Measurements from ENCODE around the gene ANKMY1. TPM values are rescaled to one million over a fixed set of nuclear protein-coding genes. Genes with fewer than 3 reads are reported as not detected.

Gene ANKMY1
- total RNA-seq, 1 donor from 2014 or later = 7.2 TPM

- Mint-ChIP-seq H3K4me1 (ENCODE audit: low read depth, unreplicated experiment) (no peaks in the 10 kb centered on the region), H3K36me3 (ENCODE audit: low read depth, unreplicated experiment) (peaks cover 12% of the 10 kb centered on the region), H3K27me3 (ENCODE audit: low read depth, unreplicated experiment) (no peaks in the 10 kb centered on the region), H3K4me3 (ENCODE audit: unreplicated experiment) (no peak overlapping the region), H3K27ac (ENCODE audit: unreplicated experiment) (no peak overlapping the region), H3K9me3 (ENCODE audit: unreplicated experiment) (no peaks in the 10 kb centered on the region)
- Histone ChIP-seq H3K9ac (ENCODE audit: low read length) (no peak overlapping the region), H3K27ac (ENCODE audit: low read depth, low read length) (no peak overlapping the region), H3K4me1 (ENCODE audit: insufficient read depth, low read length) (no peaks in the 10 kb centered on the region), H3K27me3 (ENCODE audit: insufficient read depth, low read length) (no peaks in the 10 kb centered on the region), H3K9me3 (ENCODE audit: insufficient read depth, low read depth, low read length) (no peaks in the 10 kb centered on the region), H3K36me3 (ENCODE audit: insufficient read depth, low read length) (no peaks in the 10 kb centered on the region), H2AFZ (ENCODE audit: low read depth, low read length) (no peak overlapping the region), H3K4me2 (ENCODE audit: low read length) (no peak overlapping the region), H4K20me1 (ENCODE audit: insufficient read depth, low read length) (peaks cover 34% of the 10 kb centered on the region), H3K4me3 (ENCODE audit: insufficient read depth, low read depth, low read length) (no peak overlapping the region), H3K79me2 (ENCODE audit: insufficient read depth, low read length) (peaks cover 4% of the 10 kb centered on the region)
- DNase-seq (ENCODE audit: low read depth) = no peak
- no peak for TF ChIP-seq CTCF (IDR thresholded peaks at IDR 0.05; ENCODE audit: insufficient read depth, low read depth, low read length)
- no peak for TF ChIP-seq EZH2 (IDR thresholded peaks at IDR 0.05; ENCODE audit: insufficient read depth, low read length)
- FAIRE-seq = no peak
Observed at GRCh38 chr2:240598311-240598911, 40.6 kb upstream of the ANKMY1 start.

GRCh38 chr2:240597419-240598181 is 39.8 kb upstream of the ANKMY1 start:
- Mint-ChIP-seq H3K4me1 (ENCODE audit: low read depth, unreplicated experiment) (no peaks in the 10 kb centered on the region), H3K4me3 (ENCODE audit: unreplicated experiment) (no peak overlapping the region), H3K9me3 (ENCODE audit: unreplicated experiment) (no peaks in the 10 kb centered on the region), H3K27me3 (ENCODE audit: low read depth, unreplicated experiment) (no peaks in the 10 kb centered on the region), H3K27ac (ENCODE audit: unreplicated experiment) (no peak overlapping the region), H3K36me3 (ENCODE audit: low read depth, unreplicated experiment) (peaks cover 9% of the 10 kb centered on the region)
- no peaks in the 10 kb centered on the region for H3K9me3 ChIP-seq (ENCODE audit: insufficient read depth, low read depth, low read length)
- H3K4me3 ChIP-seq (ENCODE audit: insufficient read depth, low read depth, low read length) = no peak overlapping the region
- no peak for FAIRE-seq
- H3K4me2 ChIP-seq (ENCODE audit: low read length) = no peak overlapping the region
- H3K4me1 ChIP-seq (ENCODE audit: insufficient read depth, low read length) = no peaks in the 10 kb centered on the region
- no peak overlapping the region for H3K9ac ChIP-seq (ENCODE audit: low read length)
- peaks cover 41% of the 10 kb centered on the region for H4K20me1 ChIP-seq (ENCODE audit: insufficient read depth, low read length)
- no peak overlapping the region for H2AFZ ChIP-seq (ENCODE audit: low read depth, low read length)
- no peaks in the 10 kb centered on the region for H3K27me3 ChIP-seq (ENCODE audit: insufficient read depth, low read length)
- H3K79me2 ChIP-seq (ENCODE audit: insufficient read depth, low read length) = peaks cover 13% of the 10 kb centered on the region
- DNase-seq (ENCODE audit: low read depth) = no peak
- H3K27ac ChIP-seq (ENCODE audit: low read depth, low read length) = no peak overlapping the region
- H3K36me3 ChIP-seq (ENCODE audit: insufficient read depth, low read length) = no peaks in the 10 kb centered on the region
- no peak for TF ChIP-seq CTCF (IDR thresholded peaks at IDR 0.05; ENCODE audit: insufficient read depth, low read depth, low read length)
- TF ChIP-seq EZH2 (IDR thresholded peaks at IDR 0.05; ENCODE audit: insufficient read depth, low read length) = no peak

- Mint-ChIP-seq H3K27me3 (ENCODE audit: low read depth, unreplicated experiment) (no peaks in the 10 kb centered on the region), H3K4me1 (ENCODE audit: low read depth, unreplicated experiment) (no peaks in the 10 kb centered on the region), H3K36me3 (ENCODE audit: low read depth, unreplicated experiment) (peaks cover 9% of the 10 kb centered on the region), H3K4me3 (ENCODE audit: unreplicated experiment) (no peak overlapping the region), H3K27ac (ENCODE audit: unreplicated experiment) (no peak overlapping the region), H3K9me3 (ENCODE audit: unreplicated experiment) (no peaks in the 10 kb centered on the region)
- Histone ChIP-seq H3K4me2 (ENCODE audit: low read length) (no peak overlapping the region), H3K27me3 (ENCODE audit: insufficient read depth, low read length) (no peaks in the 10 kb centered on the region), H3K36me3 (ENCODE audit: insufficient read depth, low read length) (no peaks in the 10 kb centered on the region), H3K9ac (ENCODE audit: low read length) (no peak overlapping the region), H3K4me1 (ENCODE audit: insufficient read depth, low read length) (no peaks in the 10 kb centered on the region), H3K9me3 (ENCODE audit: insufficient read depth, low read depth, low read length) (no peaks in the 10 kb centered on the region), H4K20me1 (ENCODE audit: insufficient read depth, low read length) (peaks cover 45% of the 10 kb centered on the region), H3K79me2 (ENCODE audit: insufficient read depth, low read length) (peaks cover 16% of the 10 kb centered on the region), H2AFZ (ENCODE audit: low read depth, low read length) (no peak overlapping the region), H3K4me3 (ENCODE audit: insufficient read depth, low read depth, low read length) (no peak overlapping the region), H3K27ac (ENCODE audit: low read depth, low read length) (no peak overlapping the region)
- no peak for TF ChIP-seq EZH2 (IDR thresholded peaks at IDR 0.05; ENCODE audit: insufficient read depth, low read length)
- no peak for TF ChIP-seq CTCF (IDR thresholded peaks at IDR 0.05; ENCODE audit: insufficient read depth, low read depth, low read length)
- no peak for DNase-seq (ENCODE audit: low read depth)
- no peak for FAIRE-seq
Observed at GRCh38 chr2:240597054-240597418, 39.2 kb upstream of the ANKMY1 start.

All from astrocyte (in vitro differentiated cells and primary cell).